Right lobe of liver (tissue), 6 donors: ENCODE measurements around the gene IPCEF1. TPM values are rescaled to one million over a fixed set of nuclear protein-coding genes. Genes with fewer than 3 reads are reported as not detected.

ENCODE experiments used
- ATAC-seq, 4 donors: fragments of 200-7000 bp; cut with Tn5 transposase; one replicate each; pipeline ENCODE4 v1.9.1; 2020; ENCODE audit warnings: mild to moderate bottlenecking in 4 of 4, moderate library complexity in 4 of 4
- DNase-seq, 3 donors: peaks; one replicate each; pipeline ENCODE4 v3.0.0-alpha.2; 2020
- H3K27ac ChIP-seq, 3 donors: fragments of 200-600 bp; one replicate each; pipeline ENCODE4 v1.8.0; 2022
- H3K27me3 ChIP-seq, 2 donors: fragments of 200-600 bp; one replicate each; pipeline ENCODE4 v1.8.0; 2022
- H3K36me3 ChIP-seq, 4 donors: fragments of 200-600 bp; sonication (generic) in 1 of 4; one replicate each; pipeline versions ENCODE4 v1.5.1 to v1.8.0; 2017 to 2022; ENCODE audit warnings: control low read depth in 1 of 4
- H3K4me1 ChIP-seq, 4 donors: fragments of 200-600 bp; sonication (generic) in 1 of 4; one replicate each; pipeline versions ENCODE4 v1.5.1 to v1.8.0; 2017 to 2022; ENCODE audit warnings: control low read depth in 1 of 4
- H3K4me3 ChIP-seq, 3 donors: fragments of 200-600 bp; one replicate each; pipeline ENCODE4 v1.8.0; 2022
- H3K9me3 ChIP-seq, 4 donors: fragments of 200-600 bp; sonication (generic) in 1 of 4; one replicate each; pipeline versions ENCODE4 v1.5.1 to v1.8.0; 2017 to 2022; ENCODE audit warnings: control low read depth in 1 of 4
- POLR2A ChIP-seq: fragments of 450-650 bp; IDR thresholded peaks from one replicate; pipeline ENCODE4 v1.6.1; 2017; ENCODE audit warnings: antibody characterized with exemption, mild to moderate bottlenecking
- WGBS: methylation state at CpG from one replicate; pipeline ENCODE4 v1.1.6; 2018; ENCODE audit warnings: low coverage, low lambda C conversion rate; ENCODE audit not compliant: insufficient coverage; ENCODE audit errors: missing lambda C conversion rate; 5-methylcytosine and 5-hydroxymethylcytosine counted together
- intact Hi-C, 2 donors: fragments of 100-400 bp; cut with DNase I; formaldehyde crosslinking; loops; one replicate each; pipeline versions ENCODE4 v1.11.2 to v1.14.1; 2022
- total RNA-seq, 6 experiments: library from RNA; depleted of rRNA in 2 of 6; stranded (reverse); fragments of >200 nt in 2 of 6; fragmentation: NEBNext Ultra II Directional in 3 of 6; extraction: Animal tissue kit (Norgen Biotek cat#: 25700) in 3 of 6; gene quantifications; one replicate each; pipeline versions ENCODE4 v1.1.0 to v1.2.4, GENCODE V29; 2016 to 2023
- TF ChIP-seq, protein P1 (sequence below), 4 donors: fragments of 200-600 bp in 3 of 4; fragments of 450-650 bp in 1 of 4; IDR thresholded peaks; one replicate each; pipeline versions ENCODE4 v1.5.1 to v1.8.0; 2016 to 2022; ENCODE audit warnings: antibody characterized with exemption in 4 of 4, mild to moderate bottlenecking in 2 of 4
- donor health status: DM: no; HTN: yes; CAD: no.
- donor health status: DM: no; HTN: no; CAD: no.
- donor health status: DM: no; HTN: no; CAD: no.
- donor health status: DM: no; HTN: yes; CAD: no.
- donor health status: DM: no; HTN: yes; CAD: no.

IPCEF1 gene
- total RNA-seq, 6 experiments from 2014 or later: 0.90 to 3.0 (median 1.4) TPM

GRCh38 chr6:154127657-154128056 lies 228.9 kb downstream of the IPCEF1 start:
- Histone ChIP-seq H3K4me1 (no peaks in the 10 kb centered on the region), H3K9me3 (no peaks in the 10 kb centered on the region), H3K4me3 (no peak overlapping the region), H3K36me3 (no peaks in the 10 kb centered on the region), H3K27ac (no peak overlapping the region), H3K27me3 (no peaks in the 10 kb centered on the region)
- 37% methylated on average over 2 of the region's 2 CpGs for WGBS
- ATAC-seq (peak in 2 of 4 donors; percentile 28 to 33), DNase-seq (no peak)
- intact Hi-C loops: no loop called here
- TF ChIP-seq, protein P1, sequence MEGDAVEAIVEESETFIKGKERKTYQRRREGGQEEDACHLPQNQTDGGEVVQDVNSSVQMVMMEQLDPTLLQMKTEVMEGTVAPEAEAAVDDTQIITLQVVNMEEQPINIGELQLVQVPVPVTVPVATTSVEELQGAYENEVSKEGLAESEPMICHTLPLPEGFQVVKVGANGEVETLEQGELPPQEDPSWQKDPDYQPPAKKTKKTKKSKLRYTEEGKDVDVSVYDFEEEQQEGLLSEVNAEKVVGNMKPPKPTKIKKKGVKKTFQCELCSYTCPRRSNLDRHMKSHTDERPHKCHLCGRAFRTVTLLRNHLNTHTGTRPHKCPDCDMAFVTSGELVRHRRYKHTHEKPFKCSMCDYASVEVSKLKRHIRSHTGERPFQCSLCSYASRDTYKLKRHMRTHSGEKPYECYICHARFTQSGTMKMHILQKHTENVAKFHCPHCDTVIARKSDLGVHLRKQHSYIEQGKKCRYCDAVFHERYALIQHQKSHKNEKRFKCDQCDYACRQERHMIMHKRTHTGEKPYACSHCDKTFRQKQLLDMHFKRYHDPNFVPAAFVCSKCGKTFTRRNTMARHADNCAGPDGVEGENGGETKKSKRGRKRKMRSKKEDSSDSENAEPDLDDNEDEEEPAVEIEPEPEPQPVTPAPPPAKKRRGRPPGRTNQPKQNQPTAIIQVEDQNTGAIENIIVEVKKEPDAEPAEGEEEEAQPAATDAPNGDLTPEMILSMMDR (IDR thresholded peaks at IDR 0.05): no peak

DNA sequence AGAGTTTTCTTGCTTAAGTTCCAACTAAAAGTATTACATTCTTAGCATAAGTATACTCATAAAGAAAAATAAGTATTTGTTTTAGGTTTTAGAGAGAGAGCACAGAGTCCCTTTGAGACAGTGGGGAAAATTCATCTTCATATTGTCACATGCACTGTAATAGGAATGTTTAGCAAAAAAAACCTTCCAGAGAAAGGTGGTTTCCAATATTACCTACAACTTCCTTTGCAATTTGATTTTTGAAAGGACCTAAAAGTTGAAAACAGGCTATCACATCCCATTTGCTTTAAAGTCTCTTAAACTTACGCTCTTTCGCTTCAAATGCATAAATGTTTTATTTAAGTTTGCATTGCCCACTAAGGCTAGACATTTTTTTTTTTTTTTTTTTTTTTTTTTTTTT lies 231.2 kb downstream of the IPCEF1 start:
- no peak for ATAC-seq
- H3K36me3 ChIP-seq: no peaks in the 10 kb centered on the region
- H3K4me1 ChIP-seq: no peaks in the 10 kb centered on the region
- no peak overlapping the region for H3K4me3 ChIP-seq
- TF ChIP-seq POLR2A: no peak
- TF ChIP-seq, protein P1 (IDR thresholded peaks at IDR 0.05): no peak
- WGBS: 82% methylated on average over 2 of the region's 2 CpGs
- H3K9me3 ChIP-seq: no peaks in the 10 kb centered on the region
- no peaks in the 10 kb centered on the region for H3K27me3 ChIP-seq
- no peak for DNase-seq
- intact Hi-C loops: no loop called here
- no peak overlapping the region for H3K27ac ChIP-seq

DNA sequence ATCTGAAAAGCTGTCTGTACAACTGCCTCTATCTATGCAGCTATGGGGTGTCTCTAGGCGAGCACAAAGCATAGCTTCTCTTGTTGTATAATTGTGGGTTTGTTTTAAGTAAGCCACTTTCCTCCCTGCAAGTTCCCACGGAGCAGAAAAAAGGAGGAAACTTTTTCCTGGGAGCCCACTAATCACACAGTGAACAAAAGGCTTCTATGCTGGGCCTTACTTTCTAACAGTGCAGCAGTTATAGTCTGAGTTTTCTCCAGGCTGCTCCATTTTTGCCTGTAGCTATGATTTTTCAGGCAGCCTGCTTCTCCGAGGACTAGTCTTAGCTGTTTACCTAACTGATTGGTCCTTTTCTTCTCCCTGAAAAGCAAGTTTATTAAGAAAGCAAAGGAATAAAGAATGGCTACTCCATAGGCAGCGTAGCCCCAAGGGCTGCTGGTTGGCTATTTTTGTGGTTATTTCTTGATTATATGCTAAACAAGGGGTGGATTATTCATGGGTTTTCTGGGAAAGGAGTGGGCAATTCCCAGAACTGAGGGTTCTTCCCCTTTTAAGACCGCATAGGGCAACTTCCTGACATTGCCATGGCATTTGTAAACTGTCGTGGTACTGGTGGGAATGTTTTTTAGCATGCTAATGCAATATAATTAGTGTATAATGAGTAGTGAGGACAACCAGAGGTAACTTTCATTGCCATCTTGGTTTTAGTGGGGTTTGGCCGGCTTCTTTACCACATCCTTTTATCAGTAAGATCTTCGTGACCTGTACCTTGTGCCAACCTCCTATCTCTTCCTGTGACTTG lies 233.2 kb downstream of the IPCEF1 start:
- TF ChIP-seq, protein P1 (IDR thresholded peaks at IDR 0.05): no peak
- no peak for TF ChIP-seq POLR2A
- intact Hi-C loops: no loop called here
- Histone ChIP-seq H3K27me3 (no peaks in the 10 kb centered on the region), H3K36me3 (no peaks in the 10 kb centered on the region), H3K4me1 (no peaks in the 10 kb centered on the region), H3K4me3 (no peak overlapping the region), H3K9me3 (no peaks in the 10 kb centered on the region), H3K27ac (no peak overlapping the region)
- 54% methylated on average over 6 of the region's 8 CpGs for WGBS
- no peak for DNase-seq
- no peak for ATAC-seq

DNA sequence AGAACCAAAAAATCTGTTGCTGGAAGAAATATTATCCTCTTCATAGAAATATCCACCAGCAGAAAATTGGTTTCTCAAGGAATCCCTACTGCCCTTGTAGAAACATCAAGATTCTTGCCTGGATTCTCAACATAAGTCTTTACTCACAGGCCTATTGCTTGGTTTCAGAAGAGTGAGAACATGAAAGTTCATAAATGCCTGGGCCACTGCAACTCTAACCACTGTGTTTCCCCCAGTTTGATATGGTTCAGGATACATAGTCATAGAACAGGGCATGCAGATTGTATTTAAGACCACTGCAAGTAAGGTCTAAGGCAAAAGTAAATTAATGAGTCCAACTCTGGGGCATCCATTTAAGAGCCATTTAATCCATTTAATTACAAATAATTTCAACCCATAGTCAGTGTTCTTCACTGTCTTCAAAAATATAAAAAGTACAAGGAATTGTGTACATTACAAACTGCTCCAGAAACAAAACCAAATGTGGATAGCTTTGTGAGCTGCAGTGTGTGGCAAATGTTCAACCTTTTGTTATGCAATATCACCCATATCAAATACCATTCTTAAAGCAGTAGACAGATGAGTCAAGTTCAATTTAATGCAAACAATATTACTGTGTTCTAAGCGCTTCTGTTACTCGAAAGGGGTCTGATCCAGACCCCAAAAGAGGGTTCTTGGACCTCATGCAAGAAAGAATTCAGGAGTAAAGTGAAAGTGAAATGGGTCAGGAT lies 234.2 kb downstream of the IPCEF1 start:
- intact Hi-C loops: no loop called here
- Histone ChIP-seq H3K36me3 (no peaks in the 10 kb centered on the region), H3K9me3 (no peaks in the 10 kb centered on the region), H3K4me1 (no peaks in the 10 kb centered on the region), H3K27ac (no peak overlapping the region), H3K27me3 (no peaks in the 10 kb centered on the region), H3K4me3 (no peak overlapping the region)
- DNase-seq (no peak), ATAC-seq (no peak)
- WGBS: 25% methylated on average over 2 of the region's 2 CpGs
- TF ChIP-seq POLR2A: no peak
- TF ChIP-seq, protein P1 (IDR thresholded peaks at IDR 0.05): no peak
